ENCODE measurements around the gene APBA2. TPM values are rescaled to one million over a fixed set of nuclear protein-coding genes. Genes with fewer than 3 reads are reported as not detected.

APBA2 gene
- total and polyA plus RNA-seq, 8 donors: 0.45 to 13.3 (median 2.0) TPM; not detected in 1

GRCh38 chr15:29031502-29032228, 145.9 kb downstream of the APBA2 start:
- intact Hi-C loops (cut with DNase I; ENCODE audit: low total_unique reads): no loop called here
- WGBS, 5 donors: 86 to 94% (median 91%) methylated on average over 3 of the region's 3 CpGs
- Histone ChIP-seq H3K36me3 (no peaks in the 10 kb centered on the region), H3K9me3 (peaks cover 0 to 7% (median 0%) of the 10 kb centered on the region in 4 donors), H3K4me3 (no peak overlapping the region), H3K4me1 (no peaks in the 10 kb centered on the region), H3K27me3 (no peaks in the 10 kb centered on the region), H3K27ac (no peak overlapping the region)
- TF ChIP-seq, protein P1, sequence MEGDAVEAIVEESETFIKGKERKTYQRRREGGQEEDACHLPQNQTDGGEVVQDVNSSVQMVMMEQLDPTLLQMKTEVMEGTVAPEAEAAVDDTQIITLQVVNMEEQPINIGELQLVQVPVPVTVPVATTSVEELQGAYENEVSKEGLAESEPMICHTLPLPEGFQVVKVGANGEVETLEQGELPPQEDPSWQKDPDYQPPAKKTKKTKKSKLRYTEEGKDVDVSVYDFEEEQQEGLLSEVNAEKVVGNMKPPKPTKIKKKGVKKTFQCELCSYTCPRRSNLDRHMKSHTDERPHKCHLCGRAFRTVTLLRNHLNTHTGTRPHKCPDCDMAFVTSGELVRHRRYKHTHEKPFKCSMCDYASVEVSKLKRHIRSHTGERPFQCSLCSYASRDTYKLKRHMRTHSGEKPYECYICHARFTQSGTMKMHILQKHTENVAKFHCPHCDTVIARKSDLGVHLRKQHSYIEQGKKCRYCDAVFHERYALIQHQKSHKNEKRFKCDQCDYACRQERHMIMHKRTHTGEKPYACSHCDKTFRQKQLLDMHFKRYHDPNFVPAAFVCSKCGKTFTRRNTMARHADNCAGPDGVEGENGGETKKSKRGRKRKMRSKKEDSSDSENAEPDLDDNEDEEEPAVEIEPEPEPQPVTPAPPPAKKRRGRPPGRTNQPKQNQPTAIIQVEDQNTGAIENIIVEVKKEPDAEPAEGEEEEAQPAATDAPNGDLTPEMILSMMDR (IDR thresholded peaks at IDR 0.05): no peak
- TF ChIP-seq POLR2A (IDR thresholded peaks at IDR 0.05) (no peak), EP300 (IDR thresholded peaks at IDR 0.05) (no peak), POLR2AphosphoS5 (IDR thresholded peaks at IDR 0.05) (no peak)
- no peak for DNase-seq

DNA sequence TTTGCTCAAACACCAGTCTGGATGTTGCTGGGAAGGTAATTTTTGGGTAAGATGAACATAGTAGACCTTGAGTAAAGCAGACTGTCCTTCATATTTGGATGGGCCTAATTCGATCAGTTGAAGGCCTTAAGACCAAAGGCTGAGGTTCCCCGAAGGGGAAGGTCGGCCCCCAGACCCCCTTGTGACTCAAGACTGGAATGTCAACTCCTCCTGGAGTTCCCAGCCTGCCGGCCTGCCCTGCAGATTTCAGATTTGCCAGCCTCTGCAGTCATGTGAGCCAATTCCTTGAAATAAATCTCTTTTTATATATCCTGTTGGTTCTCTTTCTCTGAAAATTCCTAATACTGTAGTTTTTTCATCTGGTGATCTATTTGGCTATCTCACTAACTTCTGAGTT, 146.5 kb downstream of the APBA2 start:
- 66 to 81% (median 67%) methylated on average over 3 to 4 of the region's 4 CpGs for WGBS, 5 donors
- Histone ChIP-seq H3K4me3 (no peak overlapping the region), H3K27me3 (no peaks in the 10 kb centered on the region), H3K36me3 (no peaks in the 10 kb centered on the region), H3K27ac (no peak overlapping the region), H3K9me3 (peaks cover 0 to 7% (median 0%) of the 10 kb centered on the region in 4 donors), H3K4me1 (no peaks in the 10 kb centered on the region)
- TF ChIP-seq POLR2AphosphoS5 (IDR thresholded peaks at IDR 0.05): no peak
- TF ChIP-seq, protein P1 (IDR thresholded peaks at IDR 0.05): no peak
- no peak for TF ChIP-seq POLR2A (IDR thresholded peaks at IDR 0.05)
- no peak for TF ChIP-seq EP300 (IDR thresholded peaks at IDR 0.05)
- DNase-seq: no peak
- intact Hi-C loops (cut with DNase I; ENCODE audit: low total_unique reads): no loop called here

GRCh38 chr15:29032751-29033150, 147.0 kb downstream of the APBA2 start:
- TF ChIP-seq, protein P1 (IDR thresholded peaks at IDR 0.05): no peak
- no peak for TF ChIP-seq EP300 (IDR thresholded peaks at IDR 0.05)
- TF ChIP-seq POLR2AphosphoS5 (IDR thresholded peaks at IDR 0.05): no peak
- TF ChIP-seq POLR2A (IDR thresholded peaks at IDR 0.05): no peak
- Histone ChIP-seq H3K27me3 (no peaks in the 10 kb centered on the region), H3K4me3 (no peak overlapping the region), H3K36me3 (no peaks in the 10 kb centered on the region), H3K27ac (no peak overlapping the region), H3K9me3 (peaks cover 0 to 7% (median 2%) of the 10 kb centered on the region in 4 donors), H3K4me1 (no peaks in the 10 kb centered on the region)
- DNase-seq: no peak
- intact Hi-C loops (cut with DNase I; ENCODE audit: low total_unique reads): no loop called here
- WGBS, 5 donors: 75 to 92% (median 78%) methylated on average over 4 to 5 of the region's 5 CpGs

GRCh38 chr15:29034151-29034550, 148.4 kb downstream of the APBA2 start:
- no peak for DNase-seq
- no peak overlapping the region for H3K4me3 ChIP-seq
- H3K36me3 ChIP-seq: no peaks in the 10 kb centered on the region
- no peaks in the 10 kb centered on the region for H3K27me3 ChIP-seq
- no peaks in the 10 kb centered on the region for H3K4me1 ChIP-seq
- 60 to 80% (median 78%) methylated on average over 3 of the region's 3 CpGs for WGBS, 5 donors
- intact Hi-C loops (cut with DNase I; ENCODE audit: low total_unique reads): no loop called here
- H3K9me3 ChIP-seq: peaks cover 0 to 11% (median 4%) of the 10 kb centered on the region in 4 donors
- no peak overlapping the region for H3K27ac ChIP-seq
- no peak for TF ChIP-seq POLR2A (IDR thresholded peaks at IDR 0.05)
- TF ChIP-seq, protein P1 (IDR thresholded peaks at IDR 0.05): no peak

Measured in stomach (tissue), 9 donors.